ENCODE results near the gene HSPA12A.

HSPA12A gene

DNA sequence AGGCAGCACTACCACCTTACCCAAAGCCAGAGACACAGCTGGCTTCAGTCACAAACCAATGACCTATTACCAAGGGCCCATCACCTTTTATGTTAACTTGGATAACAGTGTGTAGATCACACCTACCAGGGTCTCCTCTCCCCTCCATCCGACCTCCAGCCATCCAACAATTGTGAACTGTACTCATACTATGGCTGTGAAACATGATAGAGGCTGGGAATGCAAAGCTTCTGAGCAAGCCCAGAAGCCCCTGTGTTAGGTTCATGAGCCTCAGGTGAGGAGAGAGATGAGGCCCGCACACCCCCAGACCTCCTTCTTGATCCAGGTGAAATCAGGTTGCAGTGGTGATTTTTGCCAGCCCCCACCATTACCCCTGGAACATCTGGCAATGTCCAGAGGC is 73.9 kb downstream of the HSPA12A start:
- H3K36me3 ChIP-seq (ENCODE audit: control insufficient read depth, insufficient read depth, low read length): peaks cover 9% of the 10 kb centered on the region

DNA sequence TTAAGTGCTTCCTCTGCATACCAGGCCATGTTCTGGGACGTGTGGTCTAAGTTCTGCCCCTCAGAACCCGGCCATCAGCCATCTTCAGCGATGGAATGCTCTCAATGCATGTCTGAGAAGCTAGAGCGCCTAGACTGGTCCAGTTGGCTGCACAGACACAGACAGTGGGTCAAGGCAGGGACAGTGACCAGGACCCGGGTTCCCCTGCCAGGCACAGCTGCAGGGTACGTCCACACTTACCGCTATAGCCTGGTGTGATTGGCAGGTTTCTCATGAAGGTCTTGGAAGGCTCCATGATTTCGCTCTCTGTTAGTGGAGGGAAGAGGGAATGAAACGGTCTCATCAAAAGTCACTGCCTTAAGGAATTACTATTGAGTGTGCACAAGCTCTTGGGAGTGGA is 74.3 kb downstream of the HSPA12A start:
- H3K36me3 ChIP-seq (ENCODE audit: control insufficient read depth, insufficient read depth, low read length): peaks cover 9% of the 10 kb centered on the region
- no peaks in the 10 kb centered on the region for H3K9me3 ChIP-seq (ENCODE audit: control insufficient read depth, insufficient read depth, low read length)
- peaks cover 12% of the 10 kb centered on the region for H3K4me1 ChIP-seq (ENCODE audit: control insufficient read depth, insufficient read depth, low read length)
- no peak overlapping the region for H3K4me3 ChIP-seq (ENCODE audit: low read depth, low read length)
- no peak overlapping the region for H3K9ac ChIP-seq (ENCODE audit: low read depth, low read length)
- H3K27me3 ChIP-seq (ENCODE audit: control insufficient read depth, insufficient read depth, low read length): no peaks in the 10 kb centered on the region

More for the DNA sequence above, 73.9 kb downstream of the HSPA12A start:
- H3K4me3 ChIP-seq (ENCODE audit: low read depth, low read length): no peak overlapping the region
- H3K4me1 ChIP-seq (ENCODE audit: control insufficient read depth, insufficient read depth, low read length): peaks cover 12% of the 10 kb centered on the region
- H3K9me3 ChIP-seq (ENCODE audit: control insufficient read depth, insufficient read depth, low read length): no peaks in the 10 kb centered on the region
- no peak overlapping the region for H3K9ac ChIP-seq (ENCODE audit: low read depth, low read length)
- no peaks in the 10 kb centered on the region for H3K27me3 ChIP-seq (ENCODE audit: control insufficient read depth, insufficient read depth, low read length)

DNA sequence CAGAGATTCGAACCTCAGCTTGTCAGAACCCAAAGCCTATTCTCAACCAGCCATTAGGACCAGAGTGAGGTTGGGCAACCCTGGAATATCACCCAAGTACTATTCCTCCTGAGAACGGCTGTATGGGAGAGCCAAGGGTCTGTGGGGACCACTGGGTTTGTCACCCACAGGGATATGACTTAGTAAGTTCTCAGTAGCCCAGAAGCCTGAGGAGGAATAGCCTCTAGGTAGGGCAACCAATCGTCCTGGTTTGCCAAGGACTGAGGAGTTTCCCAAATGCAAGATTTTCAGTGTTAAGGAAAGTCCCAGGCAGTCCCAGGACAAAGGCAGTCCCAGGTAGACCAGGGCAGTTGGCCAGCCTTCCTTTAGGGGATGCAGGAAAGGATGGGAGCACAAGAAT is 74.9 kb downstream of the HSPA12A start:
- H3K4me3 ChIP-seq (ENCODE audit: low read depth, low read length): no peak overlapping the region
- no peak overlapping the region for H3K9ac ChIP-seq (ENCODE audit: low read depth, low read length)
- H3K36me3 ChIP-seq (ENCODE audit: control insufficient read depth, insufficient read depth, low read length): peaks cover 9% of the 10 kb centered on the region
- no peaks in the 10 kb centered on the region for H3K27me3 ChIP-seq (ENCODE audit: control insufficient read depth, insufficient read depth, low read length)
- H3K4me1 ChIP-seq (ENCODE audit: control insufficient read depth, insufficient read depth, low read length): peaks cover 12% of the 10 kb centered on the region
- no peaks in the 10 kb centered on the region for H3K9me3 ChIP-seq (ENCODE audit: control insufficient read depth, insufficient read depth, low read length)

DNA sequence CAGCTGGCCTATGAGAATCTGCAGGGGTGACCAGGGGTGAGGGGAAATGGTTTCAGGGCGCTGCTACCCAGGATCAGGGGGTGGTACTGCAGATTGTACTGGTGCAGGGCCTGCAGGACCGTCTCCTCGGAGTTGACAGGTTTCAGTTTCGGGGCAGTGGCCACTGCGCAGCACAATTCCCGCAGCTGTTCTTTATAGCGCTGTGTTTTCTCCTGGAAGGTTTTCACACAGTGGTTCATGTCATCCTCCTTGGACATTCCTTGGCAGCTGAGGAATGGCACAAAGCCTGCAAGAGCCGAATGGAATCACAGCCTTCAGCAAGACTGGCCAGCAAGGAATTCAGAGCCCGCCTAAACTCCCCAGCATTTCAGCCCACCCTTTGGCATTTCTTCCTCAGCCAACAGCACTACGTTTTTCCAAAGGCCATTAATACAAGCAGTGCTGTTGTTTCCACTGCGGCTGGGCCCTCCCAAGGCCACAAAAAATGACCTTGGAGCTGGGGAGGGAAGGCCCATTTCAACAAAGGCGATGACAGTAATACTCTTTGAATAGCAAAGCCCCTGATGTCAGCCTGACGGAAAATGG is 76.7 kb downstream of the HSPA12A start:
- H3K4me1 ChIP-seq (ENCODE audit: control insufficient read depth, insufficient read depth, low read length): peaks cover 3% of the 10 kb centered on the region
- H3K36me3 ChIP-seq (ENCODE audit: control insufficient read depth, insufficient read depth, low read length): peaks cover 9% of the 10 kb centered on the region
- no peak overlapping the region for H3K4me3 ChIP-seq (ENCODE audit: low read depth, low read length)
- no peaks in the 10 kb centered on the region for H3K27me3 ChIP-seq (ENCODE audit: control insufficient read depth, insufficient read depth, low read length)
- no peaks in the 10 kb centered on the region for H3K9me3 ChIP-seq (ENCODE audit: control insufficient read depth, insufficient read depth, low read length)
- H3K9ac ChIP-seq (ENCODE audit: low read depth, low read length): no peak overlapping the region

DNA sequence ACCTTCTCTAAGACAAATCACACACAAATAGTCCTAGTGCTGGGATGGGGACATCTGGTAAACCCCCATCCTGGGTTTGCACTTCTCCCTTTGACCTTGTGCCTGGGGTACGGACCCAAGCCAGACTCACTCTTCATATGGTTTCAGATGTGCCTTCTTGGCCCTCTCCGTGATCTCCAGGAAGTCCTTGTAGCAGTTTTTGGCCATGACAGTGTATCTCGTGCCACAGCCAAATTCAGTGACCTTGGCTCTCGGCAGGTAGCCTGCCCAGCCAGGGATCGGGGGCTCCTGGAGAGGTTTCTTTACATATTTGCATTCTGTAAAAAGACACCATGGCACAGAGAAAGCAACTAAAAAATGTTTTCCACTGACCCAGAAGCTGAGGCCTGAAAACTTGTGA is 77.7 kb downstream of the HSPA12A start:
- Histone ChIP-seq H3K4me3 (ENCODE audit: low read depth, low read length) (no peak overlapping the region), H3K27me3 (ENCODE audit: control insufficient read depth, insufficient read depth, low read length) (no peaks in the 10 kb centered on the region), H3K9ac (ENCODE audit: low read depth, low read length) (no peak overlapping the region), H3K9me3 (ENCODE audit: control insufficient read depth, insufficient read depth, low read length) (no peaks in the 10 kb centered on the region), H3K4me1 (ENCODE audit: control insufficient read depth, insufficient read depth, low read length) (no peaks in the 10 kb centered on the region), H3K36me3 (ENCODE audit: control insufficient read depth, insufficient read depth, low read length) (peaks cover 9% of the 10 kb centered on the region)

DNA sequence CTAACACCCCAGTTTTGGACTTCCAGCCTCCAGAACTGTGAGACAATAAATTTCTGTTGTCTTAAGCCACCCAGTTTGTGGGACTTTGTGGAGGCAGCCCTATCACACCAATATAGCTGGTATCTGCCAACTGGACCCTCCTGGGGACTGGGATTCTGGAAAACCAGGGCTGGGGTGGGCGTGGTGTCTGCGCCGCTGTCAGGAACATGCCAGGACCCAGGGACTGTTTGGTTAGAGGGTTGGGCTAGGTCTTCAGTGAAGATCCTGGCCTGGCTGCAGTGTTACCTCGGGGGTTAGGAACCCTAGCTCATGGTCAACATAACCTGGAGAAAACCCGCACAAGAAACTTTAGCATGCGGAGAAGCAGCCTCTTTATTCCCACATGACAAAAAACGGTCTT is 79.0 kb downstream of the HSPA12A start:
- Histone ChIP-seq H3K4me1 (ENCODE audit: control insufficient read depth, insufficient read depth, low read length) (no peaks in the 10 kb centered on the region), H3K36me3 (ENCODE audit: control insufficient read depth, insufficient read depth, low read length) (peaks cover 9% of the 10 kb centered on the region), H3K9ac (ENCODE audit: low read depth, low read length) (no peak overlapping the region), H3K27me3 (ENCODE audit: control insufficient read depth, insufficient read depth, low read length) (no peaks in the 10 kb centered on the region), H3K9me3 (ENCODE audit: control insufficient read depth, insufficient read depth, low read length) (no peaks in the 10 kb centered on the region), H3K4me3 (ENCODE audit: low read depth, low read length) (no peak overlapping the region)

DNA sequence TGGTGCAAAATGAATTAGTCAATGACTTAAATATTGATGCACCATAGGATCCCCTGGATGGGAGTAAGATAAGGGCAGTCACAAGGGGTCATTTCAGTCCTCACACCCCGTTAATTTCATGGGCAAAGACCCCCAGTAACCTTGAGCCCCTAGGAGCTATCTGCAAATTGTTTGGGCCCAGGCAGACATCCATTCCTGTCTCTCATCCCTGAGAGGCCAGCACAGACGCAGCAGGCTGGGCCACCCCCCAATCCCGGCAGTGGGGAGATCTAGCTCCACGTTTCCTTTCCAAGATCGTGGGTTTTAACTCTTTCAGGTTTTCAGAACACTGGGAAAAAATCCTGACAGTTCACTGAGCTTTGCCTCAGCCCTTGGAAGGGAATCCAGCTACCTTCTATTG is 81.5 kb downstream of the HSPA12A start:
- Histone ChIP-seq H3K36me3 (ENCODE audit: control insufficient read depth, insufficient read depth, low read length) (no peaks in the 10 kb centered on the region), H3K27me3 (ENCODE audit: control insufficient read depth, insufficient read depth, low read length) (no peaks in the 10 kb centered on the region), H3K4me3 (ENCODE audit: low read depth, low read length) (no peak overlapping the region), H3K9ac (ENCODE audit: low read depth, low read length) (no peak overlapping the region), H3K9me3 (ENCODE audit: control insufficient read depth, insufficient read depth, low read length) (no peaks in the 10 kb centered on the region), H3K4me1 (ENCODE audit: control insufficient read depth, insufficient read depth, low read length) (no peaks in the 10 kb centered on the region)

DNA sequence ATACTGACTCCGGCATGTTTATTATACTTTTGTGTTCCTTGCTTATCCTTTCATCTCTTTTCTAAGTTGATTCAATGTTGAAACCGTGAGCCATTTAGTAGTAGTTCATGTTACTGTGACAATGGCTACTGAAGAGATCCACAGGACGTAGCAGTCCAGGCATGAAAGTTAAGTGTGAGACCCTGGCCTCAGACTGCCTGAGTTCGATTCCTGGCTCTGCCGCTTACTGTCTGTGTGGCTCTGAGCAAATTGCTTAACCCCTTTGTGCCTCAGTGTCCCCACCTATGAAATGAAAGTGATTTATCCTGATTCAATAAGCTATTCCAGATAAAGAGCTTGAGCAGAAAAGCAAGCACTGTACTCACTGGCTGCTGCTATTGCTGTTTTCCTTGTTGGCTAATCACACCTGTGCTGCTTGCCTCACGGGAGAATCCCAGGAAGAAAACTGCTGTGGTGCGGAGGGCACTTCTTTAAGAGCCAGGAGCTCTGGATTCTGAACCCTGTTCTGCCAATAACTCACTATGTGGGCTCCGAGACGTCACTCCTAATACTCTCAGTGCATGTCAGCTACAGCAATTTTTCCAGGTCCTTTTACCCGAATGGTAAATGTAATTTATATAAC is 83.2 kb downstream of the HSPA12A start:
- no peaks in the 10 kb centered on the region for H3K36me3 ChIP-seq (ENCODE audit: control insufficient read depth, insufficient read depth, low read length)
- H3K4me3 ChIP-seq (ENCODE audit: low read depth, low read length): no peak overlapping the region
- no peaks in the 10 kb centered on the region for H3K9me3 ChIP-seq (ENCODE audit: control insufficient read depth, insufficient read depth, low read length)
- H3K9ac ChIP-seq (ENCODE audit: low read depth, low read length): no peak overlapping the region
- no peaks in the 10 kb centered on the region for H3K27me3 ChIP-seq (ENCODE audit: control insufficient read depth, insufficient read depth, low read length)
- H3K4me1 ChIP-seq (ENCODE audit: control insufficient read depth, insufficient read depth, low read length): no peaks in the 10 kb centered on the region

DNA sequence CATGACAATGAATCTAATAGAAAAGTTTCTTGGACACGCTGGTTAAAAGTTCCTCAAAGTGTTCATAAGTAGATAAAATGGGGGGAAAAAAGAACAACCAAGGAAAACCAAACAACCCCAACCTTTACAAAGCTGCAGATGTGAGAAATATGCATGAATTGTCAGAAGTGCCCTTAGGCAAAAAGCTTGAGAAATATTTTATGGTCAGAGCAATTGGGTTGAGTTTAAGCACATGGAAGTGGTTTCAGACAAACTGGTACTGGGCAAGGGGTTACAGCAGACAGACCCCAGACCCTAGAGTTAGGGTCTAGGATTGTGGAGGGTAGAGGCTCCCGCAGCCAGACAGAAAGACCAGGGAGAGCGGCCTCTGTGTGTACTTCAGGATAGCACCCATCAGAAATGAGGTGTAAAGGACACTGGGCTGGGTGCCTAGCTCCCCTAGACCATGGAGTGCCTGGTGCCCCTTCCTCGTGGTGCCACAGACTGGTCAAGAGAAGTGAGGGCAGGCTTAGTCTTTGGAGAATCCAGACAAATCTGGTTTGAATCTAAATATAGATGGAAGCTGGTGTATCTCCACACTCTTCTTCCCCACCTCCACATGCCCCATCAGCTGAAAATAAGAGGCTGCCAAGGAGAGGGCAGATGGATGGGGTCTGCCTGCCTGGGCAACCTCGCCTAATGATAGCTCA is 84.4 kb downstream of the HSPA12A start:
- Histone ChIP-seq H3K27me3 (ENCODE audit: control insufficient read depth, insufficient read depth, low read length) (no peaks in the 10 kb centered on the region), H3K4me3 (ENCODE audit: low read depth, low read length) (no peak overlapping the region), H3K9me3 (ENCODE audit: control insufficient read depth, insufficient read depth, low read length) (no peaks in the 10 kb centered on the region), H3K36me3 (ENCODE audit: control insufficient read depth, insufficient read depth, low read length) (no peaks in the 10 kb centered on the region), H3K4me1 (ENCODE audit: control insufficient read depth, insufficient read depth, low read length) (no peaks in the 10 kb centered on the region), H3K9ac (ENCODE audit: low read depth, low read length) (no peak overlapping the region)

DNA sequence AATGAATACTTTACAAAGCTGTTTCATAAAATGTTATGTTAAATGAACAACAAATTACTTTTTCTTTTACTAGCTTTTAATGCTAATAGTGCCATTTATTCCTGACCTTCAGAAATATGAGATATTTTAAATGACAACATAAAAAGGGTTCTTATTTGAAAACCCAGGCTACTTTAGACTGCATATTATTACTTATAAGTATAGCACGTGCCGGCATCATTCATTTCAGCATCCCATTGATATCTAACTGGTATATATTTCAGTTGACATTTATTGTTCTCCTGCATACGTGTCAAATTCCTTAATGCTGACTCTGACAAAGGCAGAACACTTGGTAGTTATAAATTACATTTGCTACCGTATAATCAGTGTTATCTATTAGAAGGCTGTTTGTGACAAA is 86.3 kb downstream of the HSPA12A start:
- Histone ChIP-seq H3K27me3 (ENCODE audit: control insufficient read depth, insufficient read depth, low read length) (no peaks in the 10 kb centered on the region), H3K36me3 (ENCODE audit: control insufficient read depth, insufficient read depth, low read length) (no peaks in the 10 kb centered on the region), H3K4me3 (ENCODE audit: low read depth, low read length) (no peak overlapping the region), H3K4me1 (ENCODE audit: control insufficient read depth, insufficient read depth, low read length) (no peaks in the 10 kb centered on the region), H3K9me3 (ENCODE audit: control insufficient read depth, insufficient read depth, low read length) (no peaks in the 10 kb centered on the region), H3K9ac (ENCODE audit: low read depth, low read length) (no peak overlapping the region)

DNA sequence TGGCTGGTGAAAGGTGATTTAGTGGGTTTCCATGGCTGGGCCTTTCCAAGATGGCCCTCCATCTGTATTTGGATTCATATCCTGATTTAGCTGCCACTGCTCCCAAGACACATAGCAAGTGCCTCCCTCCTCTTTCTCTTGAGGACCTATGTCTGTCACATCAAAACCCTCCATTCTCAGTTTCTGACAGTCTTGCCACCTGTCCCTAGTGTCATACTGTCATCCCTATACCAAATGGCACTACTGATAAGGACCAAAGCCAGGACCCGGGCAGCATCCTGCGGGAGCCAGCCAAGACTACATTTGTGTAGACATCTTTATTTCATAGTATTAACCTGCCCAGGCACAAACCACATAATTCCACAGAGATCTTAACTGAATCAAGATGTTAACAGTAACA is 86.8 kb downstream of the HSPA12A start:
- Histone ChIP-seq H3K9ac (ENCODE audit: low read depth, low read length) (no peak overlapping the region), H3K36me3 (ENCODE audit: control insufficient read depth, insufficient read depth, low read length) (no peaks in the 10 kb centered on the region), H3K4me1 (ENCODE audit: control insufficient read depth, insufficient read depth, low read length) (no peaks in the 10 kb centered on the region), H3K9me3 (ENCODE audit: control insufficient read depth, insufficient read depth, low read length) (no peaks in the 10 kb centered on the region), H3K27me3 (ENCODE audit: control insufficient read depth, insufficient read depth, low read length) (no peaks in the 10 kb centered on the region), H3K4me3 (ENCODE audit: low read depth, low read length) (no peak overlapping the region)

DNA sequence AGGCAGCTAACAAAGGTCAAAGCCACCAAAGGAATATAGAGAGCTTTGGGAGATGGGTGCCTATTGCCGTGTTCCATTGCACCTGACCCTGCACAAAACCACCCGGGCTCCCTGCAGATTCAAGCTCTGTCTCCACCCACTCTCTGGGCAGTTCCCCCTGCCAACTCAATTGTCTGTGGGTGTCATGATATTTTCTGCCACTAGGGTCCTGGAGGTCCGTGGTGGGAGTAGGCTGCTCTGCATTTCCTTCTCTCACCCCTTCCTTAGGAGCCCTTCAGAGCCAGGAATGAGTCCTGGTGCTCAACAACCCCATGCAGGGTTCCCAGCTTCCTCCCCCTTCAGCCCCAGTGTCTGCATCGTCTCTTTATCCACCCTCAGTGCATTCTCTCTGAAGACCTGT is 87.5 kb downstream of the HSPA12A start:
- no peak overlapping the region for H3K9ac ChIP-seq (ENCODE audit: low read depth, low read length)
- H3K9me3 ChIP-seq (ENCODE audit: control insufficient read depth, insufficient read depth, low read length): no peaks in the 10 kb centered on the region
- H3K27me3 ChIP-seq (ENCODE audit: control insufficient read depth, insufficient read depth, low read length): no peaks in the 10 kb centered on the region
- no peaks in the 10 kb centered on the region for H3K4me1 ChIP-seq (ENCODE audit: control insufficient read depth, insufficient read depth, low read length)
- H3K36me3 ChIP-seq (ENCODE audit: control insufficient read depth, insufficient read depth, low read length): no peaks in the 10 kb centered on the region
- H3K4me3 ChIP-seq (ENCODE audit: low read depth, low read length): no peak overlapping the region

Measured in iPS-15b (cell line).